ENCODE data around the gene HDDC3.

DNA sequence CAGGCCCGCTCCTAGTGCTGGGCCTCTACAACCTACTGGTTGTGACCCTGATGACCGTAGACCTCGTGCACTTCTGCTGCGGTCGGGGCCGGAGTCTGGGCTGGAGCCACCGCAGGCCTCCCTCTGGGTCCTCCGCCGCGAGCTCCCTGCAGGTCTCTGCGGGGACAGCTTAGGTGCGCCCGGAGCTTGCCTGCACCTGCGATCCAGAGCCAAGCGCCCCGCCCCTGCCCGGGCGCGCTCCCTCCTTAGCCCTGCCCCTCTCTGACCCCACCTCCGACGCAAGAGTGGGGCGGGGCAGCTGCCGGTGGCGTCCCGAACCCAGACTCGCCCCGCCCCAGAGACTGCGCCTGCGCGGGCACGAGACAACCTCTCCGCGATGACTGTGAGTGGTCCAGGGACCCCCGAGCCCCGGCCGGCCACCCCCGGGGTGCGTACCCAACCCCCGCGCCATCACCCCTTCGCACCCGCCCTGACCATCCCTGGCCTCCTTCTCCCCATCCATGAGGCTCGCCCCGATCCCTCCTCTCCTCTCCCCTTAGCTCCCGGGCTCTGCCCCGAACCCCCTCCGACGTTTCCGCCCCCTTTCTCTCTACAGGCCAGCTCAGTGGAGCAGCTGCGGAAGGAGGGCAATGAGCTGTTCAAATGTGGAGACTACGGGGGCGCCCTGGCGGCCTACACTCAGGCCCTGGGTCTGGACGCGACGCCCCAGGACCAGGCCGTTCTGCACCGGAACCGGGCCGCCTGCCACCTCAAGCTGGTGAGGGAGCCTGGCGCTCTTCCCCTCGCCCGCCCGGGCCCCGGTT is 2.8 kb upstream of the HDDC3 start, which contains the start of gene UNC45A:
- TF ChIP-seq, protein P1, sequence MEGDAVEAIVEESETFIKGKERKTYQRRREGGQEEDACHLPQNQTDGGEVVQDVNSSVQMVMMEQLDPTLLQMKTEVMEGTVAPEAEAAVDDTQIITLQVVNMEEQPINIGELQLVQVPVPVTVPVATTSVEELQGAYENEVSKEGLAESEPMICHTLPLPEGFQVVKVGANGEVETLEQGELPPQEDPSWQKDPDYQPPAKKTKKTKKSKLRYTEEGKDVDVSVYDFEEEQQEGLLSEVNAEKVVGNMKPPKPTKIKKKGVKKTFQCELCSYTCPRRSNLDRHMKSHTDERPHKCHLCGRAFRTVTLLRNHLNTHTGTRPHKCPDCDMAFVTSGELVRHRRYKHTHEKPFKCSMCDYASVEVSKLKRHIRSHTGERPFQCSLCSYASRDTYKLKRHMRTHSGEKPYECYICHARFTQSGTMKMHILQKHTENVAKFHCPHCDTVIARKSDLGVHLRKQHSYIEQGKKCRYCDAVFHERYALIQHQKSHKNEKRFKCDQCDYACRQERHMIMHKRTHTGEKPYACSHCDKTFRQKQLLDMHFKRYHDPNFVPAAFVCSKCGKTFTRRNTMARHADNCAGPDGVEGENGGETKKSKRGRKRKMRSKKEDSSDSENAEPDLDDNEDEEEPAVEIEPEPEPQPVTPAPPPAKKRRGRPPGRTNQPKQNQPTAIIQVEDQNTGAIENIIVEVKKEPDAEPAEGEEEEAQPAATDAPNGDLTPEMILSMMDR (IDR thresholded peaks at IDR 0.05), result no peak
- TF ChIP-seq POLR2A (IDR thresholded peaks at IDR 0.05), result no peak

Measured in lower leg skin (tissue), 3 donors.